Lung microvascular endothelial cell (primary cell): ENCODE measurements around the gene KRT14. TPM values are rescaled to one million over a fixed set of nuclear protein-coding genes. Genes with fewer than 3 reads are reported as not detected.
"Not testable (repeated sequence)": the region's sequence is repeated elsewhere in the genome, so short reads cannot be mapped to it uniquely, and the experiment has no call there.

ENCODE experiments used
- DNase-seq, 2 donors: peaks; one replicate each; pipeline versions ENCODE4 v3.0.0 to v3.0.0-alpha.2; 2010; ENCODE audit warnings: low read depth in 2 of 2
- total RNA-seq: library from RNA; depleted of rRNA; stranded (reverse); fragments of >200 nt; gene quantifications from 2 replicates; pipeline ENCODE4 v1.2.1, GENCODE V29; 2014

The KRT14 gene
- total RNA-seq, 1 donor from 2014 or later: not detected

DNA sequence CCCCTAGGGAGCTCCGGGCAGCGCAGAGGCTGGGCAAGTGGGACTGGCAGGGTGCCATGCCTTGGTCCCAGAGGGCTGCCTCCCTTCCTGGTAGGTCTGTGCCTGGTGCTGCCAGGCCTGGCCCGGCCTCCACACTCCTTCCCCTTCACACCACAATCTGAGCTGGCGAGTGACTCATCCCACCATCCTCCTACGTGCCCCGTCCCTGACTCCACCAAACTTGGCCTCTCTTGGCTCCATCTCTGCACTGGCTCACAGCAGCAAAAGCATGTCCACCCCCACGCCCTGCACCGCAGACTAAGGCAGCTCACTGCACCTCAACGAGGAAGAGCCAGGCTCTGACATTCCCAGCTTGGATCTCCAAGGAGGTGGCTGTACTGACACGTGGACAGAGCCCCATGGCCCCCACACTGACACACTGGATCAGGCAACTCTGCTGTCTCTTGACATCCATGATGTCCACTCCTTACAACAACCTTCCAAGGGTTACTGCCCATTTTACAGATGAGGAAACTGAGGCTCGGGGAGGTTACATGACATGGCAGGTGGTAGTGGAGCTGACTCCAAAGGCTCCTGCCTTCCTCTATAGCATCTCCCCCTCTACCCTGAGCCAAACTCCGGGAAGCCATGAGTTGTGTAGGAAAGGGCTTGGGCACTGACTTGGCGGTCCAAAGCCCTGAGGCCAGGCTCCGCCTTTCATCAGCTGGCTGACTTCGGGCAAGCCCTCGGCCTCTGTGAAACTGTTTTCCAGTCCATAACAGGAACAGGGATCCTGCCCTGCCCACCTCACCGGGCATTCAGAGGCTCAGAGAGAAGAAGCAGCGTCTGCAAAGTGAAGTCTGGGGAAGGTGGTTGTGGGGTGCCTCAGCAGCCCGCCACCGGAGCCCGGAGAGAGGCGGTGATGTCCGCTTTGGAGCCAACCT, 38.5 kb downstream of the KRT14 start:
- peak; percentile 20 to 86 for DNase-seq

DNA sequence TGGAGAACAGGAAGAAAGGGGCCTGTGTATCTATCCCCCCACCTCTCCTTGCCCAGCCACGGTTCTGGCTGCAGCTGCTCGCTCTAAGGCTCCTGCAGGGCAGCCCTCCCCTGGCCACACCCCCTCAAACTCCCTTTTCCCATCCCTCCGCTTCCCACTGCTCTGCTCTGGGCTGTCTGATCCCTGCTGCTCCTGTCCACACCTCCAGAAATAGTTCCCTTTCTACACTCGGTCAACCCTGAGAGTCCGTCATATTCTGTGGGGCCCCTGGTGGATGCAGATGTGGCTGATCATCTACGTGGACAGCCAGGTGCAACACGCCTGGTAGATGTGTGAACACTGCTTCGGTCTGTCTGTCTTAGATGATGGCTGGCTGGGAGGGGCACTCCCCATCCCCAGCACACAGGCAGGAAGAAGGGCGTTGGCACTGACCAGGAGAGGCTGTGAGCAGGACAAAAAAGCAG, 39.3 kb downstream of the KRT14 start:
- no peak for DNase-seq

DNA sequence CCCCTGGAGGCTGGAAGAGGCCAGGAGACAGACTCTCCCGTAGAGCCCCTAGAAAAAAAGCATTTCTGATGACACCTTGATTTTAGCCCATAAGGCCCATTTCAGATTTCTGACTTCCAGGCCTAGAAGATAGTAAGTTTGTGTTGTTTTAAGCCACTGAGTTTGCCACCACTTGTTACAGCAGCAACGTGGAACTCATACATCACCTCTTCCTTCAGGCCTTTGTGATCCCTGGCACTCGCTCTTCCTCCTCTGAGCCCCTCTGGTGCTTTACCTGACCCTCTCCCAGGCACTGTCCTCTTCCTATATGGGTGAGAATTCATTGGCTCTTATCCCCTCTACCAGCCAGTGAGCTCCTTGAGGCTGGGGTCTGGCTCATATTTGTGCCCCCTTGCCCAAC, 39.9 kb downstream of the KRT14 start:
- no peak for DNase-seq

DNA sequence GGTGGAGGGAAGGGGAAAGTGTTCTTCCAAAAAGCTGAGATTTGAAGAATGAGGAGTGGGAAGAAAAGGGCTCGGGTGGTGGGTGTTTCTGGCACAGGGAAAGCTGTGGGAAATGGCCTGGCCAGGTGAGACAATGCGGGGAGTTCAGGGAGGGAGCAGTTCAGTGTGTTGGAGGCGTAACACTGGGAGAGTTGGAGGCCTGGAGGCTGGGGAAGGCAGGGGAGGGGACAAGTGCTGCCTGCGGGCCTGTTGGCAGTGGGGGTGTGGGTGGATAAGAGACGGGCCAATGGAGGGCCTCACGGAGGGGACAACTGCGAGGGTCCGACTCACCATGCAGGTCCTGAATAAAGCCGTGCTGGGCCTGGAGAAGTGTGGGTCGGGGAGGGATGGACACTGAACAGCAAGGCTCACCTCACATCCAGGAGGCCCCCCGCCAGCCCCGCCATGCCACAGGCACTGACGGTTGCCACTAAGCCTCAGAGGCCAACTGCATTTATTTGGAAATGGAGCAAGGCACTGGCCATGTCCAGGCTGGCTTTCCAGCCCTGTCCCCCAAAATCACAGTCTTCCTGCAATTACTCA, 40.8 kb downstream of the KRT14 start:
- no peak for DNase-seq

DNA sequence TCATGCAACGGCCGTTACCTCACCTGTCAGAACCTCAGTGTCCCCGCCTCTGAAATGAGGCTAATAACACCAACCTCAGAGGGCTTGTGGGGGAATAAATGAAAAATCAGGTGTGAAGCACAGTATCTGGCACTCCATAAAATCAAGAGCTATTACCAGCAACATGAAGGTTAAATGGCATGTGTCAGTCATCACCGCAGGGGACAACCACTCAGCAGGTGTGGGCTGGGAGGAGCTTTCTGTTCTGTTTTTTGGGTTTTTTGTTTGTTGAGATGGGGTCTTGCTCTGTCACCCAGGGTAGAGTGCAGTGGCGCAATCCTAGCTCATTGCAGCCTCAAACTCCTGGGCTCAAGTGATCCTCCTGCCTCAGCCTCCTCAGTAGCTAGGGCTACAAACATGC, 41.8 kb downstream of the KRT14 start:
- no peak for DNase-seq

DNA sequence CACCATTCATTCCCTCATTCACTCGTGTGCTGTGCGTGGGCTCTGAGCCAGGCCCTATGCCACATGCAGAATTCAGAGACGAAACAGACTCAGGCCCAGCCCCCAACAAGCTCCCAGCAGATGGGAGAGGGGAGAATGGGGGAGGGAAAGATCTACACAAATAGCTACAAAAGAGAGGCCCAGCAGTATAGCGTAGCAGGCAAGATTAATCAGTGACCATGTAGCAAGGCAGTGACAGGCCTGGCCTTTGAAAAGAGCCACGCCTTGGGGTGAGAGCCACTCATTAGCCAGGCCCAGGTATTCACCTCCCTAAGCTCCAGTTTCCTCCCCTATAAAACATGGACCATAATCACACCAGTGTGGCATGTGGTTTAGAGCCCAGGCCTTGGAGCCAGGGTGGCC, 42.2 kb downstream of the KRT14 start:
- no peak for DNase-seq

DNA sequence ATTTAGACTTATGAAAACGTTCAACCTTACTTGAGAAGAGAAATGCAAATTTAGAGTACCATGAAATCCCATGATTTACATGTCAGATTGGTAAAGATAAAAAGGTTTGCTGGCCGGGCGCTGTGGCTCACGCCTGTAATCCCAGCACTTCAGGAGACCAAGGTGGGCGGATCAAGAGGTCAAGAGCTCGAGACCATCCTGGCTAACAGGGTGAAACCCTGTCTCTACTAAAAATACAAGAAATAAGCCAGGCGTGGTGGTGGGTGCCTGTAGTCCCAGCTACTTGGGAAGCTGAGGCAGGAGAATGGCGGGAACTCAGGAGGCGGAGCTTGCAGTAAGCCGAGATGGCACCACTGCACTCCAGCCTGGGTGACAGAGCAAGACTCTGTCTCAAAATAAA, 43.9 kb downstream of the KRT14 start:
- DNase-seq: not testable (repeated sequence)

DNA sequence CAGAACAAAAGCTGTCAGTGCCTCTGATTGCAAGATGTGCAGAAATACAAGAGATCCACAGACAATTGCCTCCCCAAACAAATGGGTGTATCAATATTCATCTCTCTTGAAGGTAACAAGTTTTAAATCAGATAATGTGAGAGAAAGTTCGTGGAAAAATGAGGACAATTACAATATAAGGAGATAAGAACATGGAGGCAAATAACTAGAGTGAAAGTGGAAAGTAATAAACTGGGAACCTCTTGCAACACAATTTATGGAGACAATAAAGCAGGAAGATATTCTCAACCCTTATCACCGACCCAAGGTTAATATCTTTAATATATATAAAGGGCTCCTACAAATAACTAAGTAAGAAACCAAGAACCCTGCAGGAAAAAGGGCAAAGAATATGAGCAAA, 44.3 kb downstream of the KRT14 start:
- DNase-seq: no peak

DNA sequence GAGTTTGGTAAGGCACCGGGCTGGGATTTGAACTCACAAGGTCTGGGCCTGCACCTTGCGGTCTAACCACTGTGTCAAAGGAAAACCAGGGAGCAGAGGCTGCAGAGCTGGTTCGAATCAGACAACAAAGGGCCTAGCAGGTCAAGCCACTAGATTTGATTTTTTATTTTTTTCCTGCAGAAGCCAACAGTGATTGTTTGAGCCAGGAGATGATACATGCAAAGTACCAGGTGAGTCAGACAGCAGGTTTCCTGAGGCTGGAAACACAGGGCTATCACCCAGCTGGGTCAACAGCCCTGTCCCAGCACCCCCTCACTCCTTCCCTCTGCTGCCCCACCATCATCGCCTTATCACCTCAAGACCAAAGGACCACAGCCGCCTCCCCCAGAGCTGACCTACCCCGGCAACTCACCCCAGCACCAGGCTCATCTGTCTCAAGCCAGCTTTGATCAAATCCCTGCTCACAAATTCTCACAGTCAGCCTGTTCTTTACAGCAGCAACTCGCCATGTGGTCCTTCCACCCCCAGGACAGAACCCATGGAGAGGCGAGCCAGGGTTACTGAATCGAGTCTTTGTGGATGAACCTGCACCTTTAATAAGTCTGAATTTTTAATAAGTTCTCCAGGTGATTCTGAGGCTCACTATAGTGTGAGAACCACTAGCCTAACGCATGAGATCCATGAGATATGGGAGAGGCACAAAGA, 45.6 kb downstream of the KRT14 start:
- DNase-seq: peak in 1 of 2 donors; percentile 16

DNA sequence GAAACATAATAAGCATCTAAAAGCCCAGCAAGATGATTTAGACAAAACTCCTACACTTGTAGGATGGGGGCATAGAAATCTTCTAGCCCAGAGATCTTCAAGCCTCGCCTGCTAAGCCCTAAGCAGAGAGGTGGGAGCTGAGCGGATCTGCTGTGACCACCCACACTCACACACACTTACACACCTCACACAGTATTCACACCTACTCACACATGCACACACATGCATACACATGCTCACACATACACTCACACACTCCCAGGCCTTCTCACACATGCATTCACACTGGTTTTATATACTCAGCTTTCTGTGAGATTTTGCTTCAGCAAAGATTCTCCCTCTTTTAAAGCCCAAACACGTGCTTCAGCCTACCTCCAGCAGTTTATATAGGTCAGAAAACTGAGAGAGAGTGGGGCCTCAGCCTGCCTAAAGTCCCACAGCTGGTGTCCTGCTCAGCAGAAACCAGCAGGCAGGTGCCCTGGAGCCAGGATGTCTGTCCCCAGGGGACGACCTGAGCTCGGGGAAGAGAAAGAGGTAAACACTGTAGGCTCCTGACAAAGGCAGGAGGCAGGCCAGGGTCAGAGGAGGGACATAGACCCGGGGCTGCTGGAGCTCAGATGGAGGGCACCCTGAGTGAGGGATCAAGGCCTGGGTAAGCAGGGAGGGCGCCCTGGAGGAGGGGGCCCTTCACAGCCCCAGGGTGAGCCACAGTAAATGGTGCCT, 46.6 kb downstream of the KRT14 start:
- DNase-seq: no peak

DNA sequence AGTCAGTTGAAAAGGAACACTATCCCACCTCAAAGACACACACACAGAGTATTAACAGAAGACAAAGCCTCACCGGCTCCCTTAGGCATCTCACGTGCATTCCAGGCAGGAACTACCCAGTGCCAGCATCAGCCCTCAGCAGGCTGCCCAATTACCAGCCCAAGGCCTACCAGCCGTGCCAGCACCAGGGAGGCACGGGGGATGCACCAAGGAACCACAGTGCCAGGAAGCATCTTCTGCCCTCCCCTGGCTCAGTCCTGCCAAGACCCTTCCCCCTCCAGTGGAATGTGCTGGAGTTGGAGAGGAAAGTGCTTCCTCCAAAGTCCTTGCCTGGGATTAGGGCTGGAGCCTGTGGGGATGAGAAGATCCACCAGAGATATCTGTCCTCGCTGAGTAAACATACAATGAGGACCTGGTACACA, 47.6 kb downstream of the KRT14 start:
- no peak for DNase-seq

DNA sequence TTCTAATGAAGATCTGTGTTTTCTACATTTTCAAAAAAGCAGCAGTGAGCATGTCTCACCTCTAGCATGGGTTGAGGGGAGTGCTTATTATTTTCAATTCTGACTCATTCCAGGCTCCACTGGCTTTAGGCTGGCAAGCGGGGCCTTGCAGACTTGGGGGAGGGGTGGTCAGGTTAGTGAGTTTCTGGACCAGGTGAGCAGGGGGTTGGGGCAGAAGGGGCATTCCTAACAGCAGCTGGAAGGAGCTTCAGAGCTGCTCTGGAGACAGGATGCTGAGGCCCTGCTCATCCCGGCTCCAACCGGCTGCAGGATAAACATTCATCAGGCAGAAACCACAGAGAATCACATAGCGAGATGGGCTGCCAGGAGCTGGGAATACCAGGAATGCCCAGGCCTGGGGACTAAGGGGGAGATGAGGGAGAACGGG, 48.1 kb downstream of the KRT14 start:
- DNase-seq: no peak

DNA sequence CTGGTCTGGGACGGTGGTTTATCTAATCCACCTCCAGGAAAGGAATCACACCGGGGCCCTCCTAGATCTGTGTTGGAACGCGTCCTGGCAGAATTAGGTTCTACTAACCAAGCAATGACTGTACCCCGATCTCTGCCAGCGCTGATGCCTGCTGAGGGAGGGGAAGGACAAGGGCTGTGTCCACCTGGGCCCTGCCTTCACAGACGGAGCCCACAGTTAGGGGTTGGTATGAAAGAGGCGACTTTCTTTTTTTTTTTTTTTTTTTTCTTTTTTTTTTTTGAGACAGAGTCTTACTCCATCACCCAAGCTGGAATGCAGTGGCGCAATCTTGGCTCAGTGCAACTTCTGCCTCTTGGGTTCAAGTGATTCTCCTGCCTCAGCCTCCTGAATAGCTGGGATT, 48.7 kb downstream of the KRT14 start:
- no peak for DNase-seq

DNA sequence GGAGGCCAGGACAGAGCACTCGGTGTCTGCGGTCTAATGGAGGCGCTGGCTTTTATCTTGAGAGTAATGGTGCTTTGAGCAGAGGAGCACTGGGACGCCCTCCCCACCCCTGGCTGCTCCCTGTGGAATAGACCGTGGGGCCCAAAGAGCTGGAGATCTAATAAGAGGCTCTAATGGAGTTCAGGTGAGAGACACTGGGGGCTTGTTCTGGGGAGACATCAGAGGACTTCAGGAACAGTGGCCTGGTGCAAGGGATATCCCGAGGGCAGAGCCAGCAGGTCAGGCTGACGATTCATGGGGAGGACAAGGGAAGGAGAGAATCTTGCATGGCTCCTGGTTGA, 49.1 kb downstream of the KRT14 start:
- DNase-seq: no peak

DNA sequence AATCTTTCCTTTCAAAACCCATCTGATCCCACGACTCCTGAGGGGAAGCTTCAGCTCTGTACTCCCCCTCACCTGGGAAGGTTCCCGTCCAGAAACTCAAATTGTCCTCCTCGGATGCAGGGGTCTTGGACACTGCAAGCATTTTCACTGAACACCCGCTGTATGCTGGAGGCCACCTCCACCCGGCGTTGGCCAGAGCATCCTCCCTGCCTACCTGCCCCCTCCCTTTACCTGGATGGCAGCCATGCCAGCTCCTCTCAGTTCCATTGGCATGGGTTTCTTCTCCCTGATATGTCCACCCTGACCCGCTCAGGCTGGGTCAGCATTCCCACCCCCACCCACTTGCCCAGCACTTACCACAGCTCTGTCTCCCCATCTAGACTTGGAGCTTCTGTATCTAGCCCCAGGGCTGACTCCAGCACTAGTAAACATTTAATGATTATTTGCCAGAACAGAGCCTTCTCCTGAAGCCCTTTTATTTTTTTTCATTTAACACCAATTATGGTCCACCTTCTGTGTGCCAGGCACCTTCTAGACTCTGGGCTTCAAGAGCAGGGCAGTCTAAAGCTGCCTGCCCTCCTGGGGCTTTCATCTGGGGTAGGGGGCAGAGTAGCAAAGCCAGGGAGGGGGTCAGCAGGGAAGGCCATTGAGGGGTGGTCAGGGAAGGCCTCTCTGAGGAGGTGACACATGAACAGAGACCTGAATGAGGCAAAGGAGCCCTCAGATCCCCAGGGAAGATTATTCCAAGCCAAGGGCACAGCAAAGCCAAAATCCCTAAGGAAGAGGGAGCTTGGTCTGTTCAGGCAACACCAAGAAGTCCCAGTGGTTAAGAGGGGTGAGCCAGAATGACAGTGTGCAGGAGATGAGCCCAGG, 49.7 kb downstream of the KRT14 start:
- no peak for DNase-seq

DNA sequence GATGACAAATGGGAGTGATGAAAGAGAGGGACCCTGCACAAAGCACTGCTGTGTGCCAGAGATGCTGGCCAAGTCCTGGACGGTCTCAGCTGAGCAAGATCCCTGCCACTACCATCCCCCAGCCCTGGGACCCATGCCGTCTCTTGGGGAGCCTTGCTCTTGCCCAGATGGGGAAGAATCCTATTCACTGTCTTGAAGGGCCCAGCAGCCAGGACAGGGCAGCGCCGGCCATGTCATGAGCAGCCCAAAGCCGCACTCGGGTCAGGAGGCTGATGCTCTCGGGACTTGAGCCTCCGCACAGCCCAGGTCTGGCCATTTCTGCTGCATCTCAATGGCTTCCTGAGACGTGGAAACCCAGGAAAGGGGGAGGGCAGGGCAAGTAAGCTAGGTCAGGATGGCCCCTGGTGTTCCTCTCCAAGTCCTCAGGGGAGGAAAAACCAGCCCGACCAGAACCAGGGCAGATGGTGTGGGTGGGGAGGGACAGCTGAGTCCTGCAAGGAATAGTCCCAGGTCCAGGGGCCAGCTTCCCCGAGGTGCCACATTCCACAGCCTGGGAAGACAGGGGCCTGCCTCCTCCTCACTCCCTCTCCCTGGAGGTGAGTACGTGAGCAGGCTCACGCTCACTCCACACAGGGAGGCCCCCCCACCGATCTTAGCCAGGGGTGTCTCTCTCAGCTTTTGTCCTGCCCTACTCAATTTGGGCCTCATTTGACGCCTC, 50.8 kb downstream of the KRT14 start:
- no peak for DNase-seq

DNA sequence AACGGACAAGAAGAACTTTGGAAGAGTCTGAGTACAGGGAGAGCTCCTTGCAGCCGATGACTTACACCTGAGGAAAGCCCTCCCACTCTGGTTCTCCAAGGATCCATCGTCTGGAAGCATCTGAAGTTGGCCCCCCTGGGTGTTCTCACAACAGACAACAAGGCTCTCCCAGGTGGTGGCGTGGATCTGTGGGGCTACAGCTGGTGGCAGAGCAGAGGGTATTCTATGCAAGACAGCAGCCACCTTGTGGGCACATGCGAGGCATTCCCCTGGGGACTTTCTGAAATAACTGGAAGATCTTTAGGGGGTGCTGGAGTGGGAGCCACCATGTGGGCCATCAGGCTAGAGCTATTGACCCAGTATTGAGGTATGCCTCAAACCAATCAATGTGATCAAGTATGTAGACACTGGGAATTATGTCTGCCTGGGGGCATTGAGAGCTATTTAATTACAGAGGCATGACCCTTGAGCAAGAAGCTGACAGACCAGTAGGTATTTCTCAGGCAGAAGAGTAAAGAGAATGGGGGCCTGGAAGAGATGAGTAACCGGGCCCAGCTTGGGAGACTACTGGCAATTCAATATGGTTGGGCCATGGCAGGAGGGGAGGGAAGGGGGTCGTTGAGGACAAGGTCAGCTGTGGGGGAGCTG, 51.7 kb downstream of the KRT14 start:
- DNase-seq: no peak

DNA sequence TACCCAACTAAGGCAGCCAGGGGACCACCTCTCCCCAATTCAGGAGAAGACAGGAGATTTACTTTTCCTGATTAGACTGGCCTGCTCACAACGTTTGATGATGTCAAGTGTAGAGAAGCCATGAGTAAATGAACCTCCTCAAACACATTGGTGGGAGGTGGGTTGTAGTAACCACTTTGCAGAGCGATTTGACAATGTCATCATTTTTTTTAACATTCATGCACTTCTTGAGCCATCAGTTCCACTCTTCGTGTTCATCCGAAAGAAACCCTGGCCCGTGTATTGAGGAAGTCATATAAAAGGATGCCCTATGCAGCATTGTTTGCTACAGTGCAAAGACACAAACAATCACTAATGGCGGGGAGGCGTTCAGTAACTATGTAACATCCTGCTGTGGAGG, 53.1 kb downstream of the KRT14 start:
- no peak for DNase-seq

DNA sequence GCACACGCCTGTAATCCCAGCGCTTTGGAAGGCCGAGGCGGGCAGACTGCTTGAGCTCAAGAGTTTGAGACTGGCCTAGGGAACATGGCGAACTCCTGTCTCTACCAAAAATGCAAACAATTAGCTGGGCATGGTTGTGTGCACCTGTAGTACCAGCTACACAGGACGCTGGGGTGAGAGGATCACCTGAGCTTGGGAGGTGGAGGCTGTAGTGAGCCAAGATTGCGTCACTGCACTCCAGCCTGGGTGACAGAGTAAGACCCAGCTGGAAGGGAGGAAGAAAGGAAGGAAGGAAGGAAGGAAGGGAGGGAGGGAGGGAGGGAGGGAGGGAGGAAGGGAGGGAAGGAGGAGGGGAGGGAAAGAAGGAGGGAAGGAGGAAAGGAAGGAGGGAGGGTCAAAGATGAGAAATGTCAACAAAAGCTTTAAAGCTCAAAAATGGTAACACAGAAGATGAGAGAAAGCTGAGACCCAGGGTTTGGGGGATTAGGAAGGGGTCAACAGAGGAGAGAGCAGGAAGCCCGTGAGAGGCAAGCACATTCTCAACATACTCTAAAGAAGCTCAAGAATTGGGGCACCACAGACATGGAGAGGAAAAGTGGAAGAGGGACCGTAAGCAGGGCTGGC, 53.6 kb downstream of the KRT14 start:
- DNase-seq: no peak
